ENCODE results near the gene CRTC1. TPM values are rescaled to one million over a fixed set of nuclear protein-coding genes. Genes with fewer than 3 reads are reported as not detected.

CRTC1 gene
- total and polyA plus RNA-seq, 2 of the 13 experiments (the other 11 are each of a cell fraction or from before 2014, with no cell fraction given), result 2.0 to 2.7 TPM

DNA sequence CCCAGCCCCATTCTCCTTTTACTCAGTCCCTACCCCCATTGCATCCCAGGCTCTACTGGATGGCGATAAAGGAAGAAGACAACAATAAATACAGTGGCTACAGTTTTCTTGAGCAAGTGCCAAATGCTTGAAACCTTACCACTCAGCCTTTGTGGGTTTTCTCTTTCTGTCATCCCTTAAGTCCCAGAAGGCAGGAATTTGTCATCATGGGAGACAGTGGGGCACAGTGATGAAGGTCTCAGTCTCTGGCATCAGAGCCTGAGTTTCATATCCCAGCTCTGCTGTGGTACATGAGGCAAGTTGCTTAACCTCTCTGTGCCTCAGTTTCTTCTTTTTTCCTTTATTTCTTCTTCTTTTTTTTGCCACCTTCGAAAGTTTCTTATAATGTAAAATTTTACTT, 112.8 kb downstream of the CRTC1 start:
- Histone ChIP-seq H3K4me1 (ENCODE audit: insufficient read depth, low read length) (peaks cover 45% of the 10 kb centered on the region), H3K9ac (ENCODE audit: insufficient read depth, low read depth, low read length) (no peak overlapping the region), H4K20me1 (ENCODE audit: insufficient read depth, low read length) (no peaks in the 10 kb centered on the region), H3K36me3 (replicated peaks in 1 of 2; ENCODE audit: control insufficient read depth in 1 of 2, insufficient read depth in 2 of 2, low read length in 2 of 2) (no peaks in the 10 kb centered on the region), H3K4me3 (replicated peaks in 1 of 3; ENCODE audit: insufficient read depth in 1 of 3, low read depth in 2 of 3, low read length in 3 of 3) (no peak overlapping the region), H2AFZ (ENCODE audit: low read length) (no peak overlapping the region), H3K79me2 (ENCODE audit: insufficient read depth, low read length) (no peaks in the 10 kb centered on the region), H3K27me3 (ENCODE audit: control insufficient read depth in 1 of 2, insufficient read depth in 2 of 2, low read length in 2 of 2) (peaks cover 5 to 44% of the 10 kb centered on the region in 2 experiments; a peak in 4 of 5 replicates), H3K4me2 (ENCODE audit: low read depth, low read length) (no peak overlapping the region), H3K27ac (ENCODE audit: extremely low read length, insufficient read depth, low read length) (no peak overlapping the region), H3K9me3 (ENCODE audit: low read length) (no peaks in the 10 kb centered on the region)
- no peak for FAIRE-seq
- in situ Hi-C loops (cut with HindIII; ENCODE audit: extremely low pct_ligation_motif_present, low pct_unique_long_range_greater_than_20kb), result no loop called here
- ATAC-seq, result no peak
- intact Hi-C loops (cut with micrococcal nuclease; ENCODE audit: unreplicated experiment), result loop anchor here (5.0 kb wide), 1 partner anchor 36 kb away; the partner anchor contains the start of gene UPF1
- 75% methylated on average over 2 of the region's 2 CpGs for WGBS (ENCODE audit: low lambda C conversion rate)
- CTCF ChIA-PET (ENCODE audit: low intra/inter-chr PET ratio, low total read pairs), result no interaction called here
- no peak for DNase-seq (ENCODE audit: low spot score)
- BruUV-seq (replicated peaks), result no TSS peak
- POLR2A ChIA-PET, result interaction anchor here (0.8 kb wide), 1 partner anchor 10 kb away, joined by 3 read pairs; no protein-coding TSS in a partner anchor
- no peak for TF ChIP-seq ZNF224 (CRISPR knock-in tag; IDR thresholded peaks at IDR 0.05)
- TF ChIP-seq ZC3H13 (CRISPR knock-in tag; IDR thresholded peaks at IDR 0.05), result no peak
- no peak for TF ChIP-seq ZNF639 (CRISPR knock-in tag; conservative IDR thresholded peaks at IDR 0.05)
- no peak for TF ChIP-seq AHR (CRISPR knock-in tag; IDR thresholded peaks at IDR 0.05)
- no peak for TF ChIP-seq HOXD1 (CRISPR knock-in tag; IDR thresholded peaks at IDR 0.05)
- TF ChIP-seq CAMTA2 (CRISPR knock-in tag; IDR thresholded peaks at IDR 0.05; ENCODE audit: borderline replicate concordance), result no peak
- TF ChIP-seq, protein P1, sequence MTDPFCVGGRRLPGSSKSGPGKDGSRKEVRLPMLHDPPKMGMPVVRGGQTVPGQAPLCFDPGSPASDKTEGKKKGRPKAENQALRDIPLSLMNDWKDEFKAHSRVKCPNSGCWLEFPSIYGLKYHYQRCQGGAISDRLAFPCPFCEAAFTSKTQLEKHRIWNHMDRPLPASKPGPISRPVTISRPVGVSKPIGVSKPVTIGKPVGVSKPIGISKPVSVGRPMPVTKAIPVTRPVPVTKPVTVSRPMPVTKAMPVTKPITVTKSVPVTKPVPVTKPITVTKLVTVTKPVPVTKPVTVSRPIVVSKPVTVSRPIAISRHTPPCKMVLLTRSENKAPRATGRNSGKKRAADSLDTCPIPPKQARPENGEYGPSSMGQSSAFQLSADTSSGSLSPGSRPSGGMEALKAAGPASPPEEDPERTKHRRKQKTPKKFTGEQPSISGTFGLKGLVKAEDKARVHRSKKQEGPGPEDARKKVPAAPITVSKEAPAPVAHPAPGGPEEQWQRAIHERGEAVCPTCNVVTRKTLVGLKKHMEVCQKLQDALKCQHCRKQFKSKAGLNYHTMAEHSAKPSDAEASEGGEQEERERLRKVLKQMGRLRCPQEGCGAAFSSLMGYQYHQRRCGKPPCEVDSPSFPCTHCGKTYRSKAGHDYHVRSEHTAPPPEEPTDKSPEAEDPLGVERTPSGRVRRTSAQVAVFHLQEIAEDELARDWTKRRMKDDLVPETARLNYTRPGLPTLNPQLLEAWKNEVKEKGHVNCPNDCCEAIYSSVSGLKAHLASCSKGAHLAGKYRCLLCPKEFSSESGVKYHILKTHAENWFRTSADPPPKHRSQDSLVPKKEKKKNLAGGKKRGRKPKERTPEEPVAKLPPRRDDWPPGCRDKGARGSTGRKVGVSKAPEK (CRISPR knock-in tag; IDR thresholded peaks at IDR 0.05; ENCODE audit: borderline replicate concordance), result no peak
- TF ChIP-seq CBX5 (CRISPR knock-in tag; IDR thresholded peaks at IDR 0.05; ENCODE audit: borderline replicate concordance), result no peak
- no peak for TF ChIP-seq ZNF160 (CRISPR knock-in tag; IDR thresholded peaks at IDR 0.05)
- no peak for TF ChIP-seq ZNF264 (CRISPR knock-in tag; IDR thresholded peaks at IDR 0.05)
- no peak for TF ChIP-seq SMYD3 (CRISPR knock-in tag; IDR thresholded peaks at IDR 0.05)
- TF ChIP-seq MBD4 (IDR thresholded peaks at IDR 0.05; ENCODE audit: borderline replicate concordance, low read length), result no peak
- no peak for TF ChIP-seq ZNF607 (CRISPR knock-in tag; IDR thresholded peaks at IDR 0.05; ENCODE audit: borderline replicate concordance)
- TF ChIP-seq CSRNP1 (CRISPR knock-in tag; IDR thresholded peaks at IDR 0.05), result no peak
- TF ChIP-seq, protein P2, sequence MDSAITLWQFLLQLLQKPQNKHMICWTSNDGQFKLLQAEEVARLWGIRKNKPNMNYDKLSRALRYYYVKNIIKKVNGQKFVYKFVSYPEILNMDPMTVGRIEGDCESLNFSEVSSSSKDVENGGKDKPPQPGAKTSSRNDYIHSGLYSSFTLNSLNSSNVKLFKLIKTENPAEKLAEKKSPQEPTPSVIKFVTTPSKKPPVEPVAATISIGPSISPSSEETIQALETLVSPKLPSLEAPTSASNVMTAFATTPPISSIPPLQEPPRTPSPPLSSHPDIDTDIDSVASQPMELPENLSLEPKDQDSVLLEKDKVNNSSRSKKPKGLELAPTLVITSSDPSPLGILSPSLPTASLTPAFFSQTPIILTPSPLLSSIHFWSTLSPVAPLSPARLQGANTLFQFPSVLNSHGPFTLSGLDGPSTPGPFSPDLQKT (CRISPR knock-in tag; IDR thresholded peaks at IDR 0.05; ENCODE audit: borderline replicate concordance), result no peak
- TF ChIP-seq, protein P3, sequence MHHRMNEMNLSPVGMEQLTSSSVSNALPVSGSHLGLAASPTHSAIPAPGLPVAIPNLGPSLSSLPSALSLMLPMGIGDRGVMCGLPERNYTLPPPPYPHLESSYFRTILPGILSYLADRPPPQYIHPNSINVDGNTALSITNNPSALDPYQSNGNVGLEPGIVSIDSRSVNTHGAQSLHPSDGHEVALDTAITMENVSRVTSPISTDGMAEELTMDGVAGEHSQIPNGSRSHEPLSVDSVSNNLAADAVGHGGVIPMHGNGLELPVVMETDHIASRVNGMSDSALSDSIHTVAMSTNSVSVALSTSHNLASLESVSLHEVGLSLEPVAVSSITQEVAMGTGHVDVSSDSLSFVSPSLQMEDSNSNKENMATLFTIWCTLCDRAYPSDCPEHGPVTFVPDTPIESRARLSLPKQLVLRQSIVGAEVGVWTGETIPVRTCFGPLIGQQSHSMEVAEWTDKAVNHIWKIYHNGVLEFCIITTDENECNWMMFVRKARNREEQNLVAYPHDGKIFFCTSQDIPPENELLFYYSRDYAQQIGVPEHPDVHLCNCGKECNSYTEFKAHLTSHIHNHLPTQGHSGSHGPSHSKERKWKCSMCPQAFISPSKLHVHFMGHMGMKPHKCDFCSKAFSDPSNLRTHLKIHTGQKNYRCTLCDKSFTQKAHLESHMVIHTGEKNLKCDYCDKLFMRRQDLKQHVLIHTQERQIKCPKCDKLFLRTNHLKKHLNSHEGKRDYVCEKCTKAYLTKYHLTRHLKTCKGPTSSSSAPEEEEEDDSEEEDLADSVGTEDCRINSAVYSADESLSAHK (CRISPR knock-in tag; IDR thresholded peaks at IDR 0.05; ENCODE audit: borderline replicate concordance), result no peak

All from HepG2 (cell line).